Measurements from ENCODE around the gene OBP2A. TPM values are rescaled to one million over a fixed set of nuclear protein-coding genes. Genes with fewer than 3 reads are reported as not detected.

The OBP2A gene
- polyA plus RNA-seq, 1 donor (not counting 4 experiments of a cell fraction or from before 2014, with no cell fraction given): not detected

DNA sequence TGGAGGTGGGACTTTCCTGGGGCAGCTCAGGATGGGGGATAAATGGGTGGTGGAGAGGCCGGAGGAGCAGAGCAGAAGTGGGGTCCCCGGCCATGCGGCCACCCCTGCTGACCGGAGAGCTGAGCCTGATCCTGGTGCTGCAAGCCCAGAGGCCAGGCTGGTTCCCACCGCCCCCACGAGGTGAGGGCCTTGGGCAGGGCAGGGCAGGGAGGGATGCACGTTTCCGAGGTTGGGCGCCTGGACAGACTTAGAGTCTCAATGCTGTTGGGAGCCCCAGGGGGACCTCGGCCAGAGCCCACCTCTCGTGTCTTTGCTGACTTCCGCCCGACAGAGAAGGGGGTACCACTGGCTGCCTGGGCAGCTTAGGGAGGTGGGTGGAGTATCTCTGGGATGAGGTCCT, 5.5 kb downstream of the OBP2A start:
- Histone ChIP-seq H2AFZ (ENCODE audit: control insufficient read depth, low read length) (no peak overlapping the region), H3K27me3 (ENCODE audit: control insufficient read depth, extremely low read depth, insufficient read depth, low read length) (no peaks in the 10 kb centered on the region), H3K9me3 (ENCODE audit: control insufficient read depth, low read depth, low read length) (no peaks in the 10 kb centered on the region), H3K9me1 (ENCODE audit: control insufficient read depth, extremely low read depth, insufficient read depth, low read length) (no peaks in the 10 kb centered on the region), H3K36me3 (ENCODE audit: control insufficient read depth in 2 of 2, extremely low read depth in 1 of 2, insufficient read depth in 2 of 2, low read length in 2 of 2) (no peaks in the 10 kb centered on the region), H4K20me1 (ENCODE audit: control insufficient read depth, extremely low read depth, insufficient read depth, low read length) (no peaks in the 10 kb centered on the region), H3K4me3 (ENCODE audit: control insufficient read depth in 2 of 3, extremely low read depth in 1 of 3, insufficient read depth in 2 of 3, low read depth in 1 of 3, low read length in 3 of 3) (no peak overlapping the region), H3K27ac (ENCODE audit: control insufficient read depth, insufficient read depth, low read length) (no peak overlapping the region), H3K4me1 (ENCODE audit: control insufficient read depth, extremely low read depth, insufficient read depth, low read length) (no peaks in the 10 kb centered on the region), H3K9ac (ENCODE audit: control insufficient read depth, extremely low read depth, insufficient read depth, low read length) (no peak overlapping the region), H3K4me2 (ENCODE audit: control insufficient read depth, extremely low read depth, insufficient read depth, low read depth, low read length) (no peak overlapping the region), H3K79me2 (ENCODE audit: control insufficient read depth, insufficient read depth, low read length) (no peaks in the 10 kb centered on the region)
- FAIRE-seq (no peak), DNase-seq (ENCODE audit: low read depth, low spot score) (no peak)
- dilution Hi-C loops (cut with MboI; ENCODE audit: extremely low pct_ligation_motif_present, low sequenced_read_pairs): no loop called here
- TF ChIP-seq, protein P1, sequence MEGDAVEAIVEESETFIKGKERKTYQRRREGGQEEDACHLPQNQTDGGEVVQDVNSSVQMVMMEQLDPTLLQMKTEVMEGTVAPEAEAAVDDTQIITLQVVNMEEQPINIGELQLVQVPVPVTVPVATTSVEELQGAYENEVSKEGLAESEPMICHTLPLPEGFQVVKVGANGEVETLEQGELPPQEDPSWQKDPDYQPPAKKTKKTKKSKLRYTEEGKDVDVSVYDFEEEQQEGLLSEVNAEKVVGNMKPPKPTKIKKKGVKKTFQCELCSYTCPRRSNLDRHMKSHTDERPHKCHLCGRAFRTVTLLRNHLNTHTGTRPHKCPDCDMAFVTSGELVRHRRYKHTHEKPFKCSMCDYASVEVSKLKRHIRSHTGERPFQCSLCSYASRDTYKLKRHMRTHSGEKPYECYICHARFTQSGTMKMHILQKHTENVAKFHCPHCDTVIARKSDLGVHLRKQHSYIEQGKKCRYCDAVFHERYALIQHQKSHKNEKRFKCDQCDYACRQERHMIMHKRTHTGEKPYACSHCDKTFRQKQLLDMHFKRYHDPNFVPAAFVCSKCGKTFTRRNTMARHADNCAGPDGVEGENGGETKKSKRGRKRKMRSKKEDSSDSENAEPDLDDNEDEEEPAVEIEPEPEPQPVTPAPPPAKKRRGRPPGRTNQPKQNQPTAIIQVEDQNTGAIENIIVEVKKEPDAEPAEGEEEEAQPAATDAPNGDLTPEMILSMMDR (optimal IDR thresholded peaks at IDR 0.05 in 1 of 3, IDR thresholded peaks at IDR 0.05 in 1 of 3, conservative IDR thresholded peaks at IDR 0.05 in 1 of 3; ENCODE audit: extremely low read depth in 1 of 3, insufficient read depth in 2 of 3, low read length in 3 of 3): no peak
- TF ChIP-seq EZH2 (IDR thresholded peaks at IDR 0.05; ENCODE audit: low read length): no peak

DNA sequence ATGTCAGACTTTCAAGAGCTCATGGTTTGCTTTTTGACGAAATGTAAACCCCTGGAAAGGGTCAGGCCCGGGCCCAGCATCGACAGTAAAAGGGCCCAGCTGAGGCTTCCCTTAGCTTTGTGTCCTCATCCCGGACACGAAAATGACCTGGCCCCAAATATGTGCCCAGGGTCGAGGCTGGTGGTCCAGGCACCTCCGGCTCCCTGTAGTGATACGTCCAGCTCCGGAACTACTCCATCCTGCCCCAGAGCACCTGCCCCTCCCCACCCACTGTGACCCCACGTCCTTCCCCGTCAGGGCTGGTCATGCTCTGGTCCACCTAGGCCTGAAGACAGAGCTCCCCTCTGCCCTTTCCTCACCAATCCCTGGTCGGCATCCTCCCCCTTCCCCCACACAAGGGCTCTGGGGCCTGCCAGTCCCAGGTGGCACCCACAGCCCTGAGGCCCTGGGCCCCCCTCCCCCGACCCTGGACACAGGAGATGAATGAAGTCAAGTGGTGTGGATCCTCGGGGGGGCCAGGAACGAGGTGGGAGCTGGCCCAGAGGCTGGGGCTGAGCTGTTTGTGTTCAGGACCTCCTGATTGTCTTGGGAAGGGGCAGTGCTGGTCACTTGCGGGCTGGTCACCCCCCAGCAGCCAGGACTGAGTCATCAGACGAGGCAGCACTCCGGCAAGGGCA, 6.2 kb downstream of the OBP2A start:
- no peak overlapping the region for H3K4me2 ChIP-seq (ENCODE audit: control insufficient read depth, extremely low read depth, insufficient read depth, low read depth, low read length)
- DNase-seq (ENCODE audit: low read depth, low spot score) (no peak), FAIRE-seq (no peak)
- H4K20me1 ChIP-seq (ENCODE audit: control insufficient read depth, extremely low read depth, insufficient read depth, low read length): no peaks in the 10 kb centered on the region
- no peaks in the 10 kb centered on the region for H3K9me1 ChIP-seq (ENCODE audit: control insufficient read depth, extremely low read depth, insufficient read depth, low read length)
- no peak for TF ChIP-seq EZH2 (IDR thresholded peaks at IDR 0.05; ENCODE audit: low read length)
- TF ChIP-seq, protein P1 (optimal IDR thresholded peaks at IDR 0.05 in 1 of 3, IDR thresholded peaks at IDR 0.05 in 1 of 3, conservative IDR thresholded peaks at IDR 0.05 in 1 of 3; ENCODE audit: extremely low read depth in 1 of 3, insufficient read depth in 2 of 3, low read length in 3 of 3): no peak
- no peak overlapping the region for H3K27ac ChIP-seq (ENCODE audit: control insufficient read depth, insufficient read depth, low read length)
- dilution Hi-C loops (cut with MboI; ENCODE audit: extremely low pct_ligation_motif_present, low sequenced_read_pairs): no loop called here
- no peaks in the 10 kb centered on the region for H3K9me3 ChIP-seq (ENCODE audit: control insufficient read depth, low read depth, low read length)
- H3K79me2 ChIP-seq (ENCODE audit: control insufficient read depth, insufficient read depth, low read length): no peaks in the 10 kb centered on the region
- H2AFZ ChIP-seq (ENCODE audit: control insufficient read depth, low read length): no peak overlapping the region
- no peaks in the 10 kb centered on the region for H3K27me3 ChIP-seq (ENCODE audit: control insufficient read depth, extremely low read depth, insufficient read depth, low read length)
- H3K36me3 ChIP-seq (ENCODE audit: control insufficient read depth in 2 of 2, extremely low read depth in 1 of 2, insufficient read depth in 2 of 2, low read length in 2 of 2): no peaks in the 10 kb centered on the region
- H3K4me3 ChIP-seq (ENCODE audit: control insufficient read depth in 2 of 3, extremely low read depth in 1 of 3, insufficient read depth in 2 of 3, low read depth in 1 of 3, low read length in 3 of 3): no peak overlapping the region
- H3K9ac ChIP-seq (ENCODE audit: control insufficient read depth, extremely low read depth, insufficient read depth, low read length): no peak overlapping the region
- no peaks in the 10 kb centered on the region for H3K4me1 ChIP-seq (ENCODE audit: control insufficient read depth, extremely low read depth, insufficient read depth, low read length)
